Measurements from ENCODE around the gene TPD52L2. TPM values are rescaled to one million over a fixed set of nuclear protein-coding genes. Genes with fewer than 3 reads are reported as not detected.
A peak's percentile ranks its signal among the peaks of the same experiment; 100 is the strongest.

Gene TPD52L2
- total RNA-seq, 2 experiments from 2014 or later: 43.1 to 44.6 TPM

GRCh38 chr20:63846128-63846771, 18.8 kb upstream of the TPD52L2 start:
- DNase-seq (no peak), ATAC-seq (no peak)
- ChIA-PET CTCF (no interaction called here), POLR2A (no interaction called here)
- H3K27ac Mint-ChIP-seq: no peak overlapping the region
- H3K4me1 Mint-ChIP-seq (ENCODE audit: low read depth): peaks cover 16% of the 10 kb centered on the region
- no peaks in the 10 kb centered on the region for H3K36me3 Mint-ChIP-seq (ENCODE audit: low read depth)
- intact Hi-C loops (cut with micrococcal nuclease): no loop called here
- peaks cover 41% of the 10 kb centered on the region for H3K27me3 Mint-ChIP-seq
- no peak for TF ChIP-seq CTCF (IDR thresholded peaks at IDR 0.05)
- no peak overlapping the region for H3K4me3 Mint-ChIP-seq
- H3K9me3 Mint-ChIP-seq: no peaks in the 10 kb centered on the region

DNA sequence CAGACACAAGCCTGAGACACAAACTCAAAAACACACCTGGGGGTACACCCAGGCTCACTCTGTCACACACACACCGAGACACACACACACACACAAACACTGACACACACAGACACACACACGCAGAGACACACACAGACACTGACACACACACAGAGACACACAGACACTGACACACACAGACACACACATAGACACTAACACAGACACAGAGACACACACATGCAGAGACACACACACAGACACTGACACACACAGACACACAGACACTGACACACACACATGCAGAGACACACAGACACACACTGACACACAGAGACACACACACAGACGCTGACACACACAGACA, 18.2 kb upstream of the TPD52L2 start:
- Mint-ChIP-seq H3K36me3 (ENCODE audit: low read depth) (no peaks in the 10 kb centered on the region), H3K4me1 (ENCODE audit: low read depth) (peaks cover 18% of the 10 kb centered on the region), H3K27me3 (peaks cover 43% of the 10 kb centered on the region), H3K9me3 (no peaks in the 10 kb centered on the region), H3K27ac (no peak overlapping the region), H3K4me3 (no peak overlapping the region)
- TF ChIP-seq CTCF (IDR thresholded peaks at IDR 0.05): no peak
- intact Hi-C loops (cut with micrococcal nuclease): no loop called here
- DNase-seq: no peak
- ATAC-seq: no peak
- ChIA-PET CTCF (no interaction called here), POLR2A (no interaction called here)

- ChIA-PET POLR2A (no interaction called here), CTCF (no interaction called here)
- no peak for TF ChIP-seq CTCF (IDR thresholded peaks at IDR 0.05)
- ATAC-seq (peak; percentile 17), DNase-seq (peak; percentile 33)
- no peaks in the 10 kb centered on the region for H3K36me3 Mint-ChIP-seq (ENCODE audit: low read depth)
- no peak overlapping the region for H3K4me3 Mint-ChIP-seq
- peaks cover 42% of the 10 kb centered on the region for H3K27me3 Mint-ChIP-seq
- intact Hi-C loops (cut with micrococcal nuclease): no loop called here
- no peak overlapping the region for H3K27ac Mint-ChIP-seq
- peaks cover 22% of the 10 kb centered on the region for H3K4me1 Mint-ChIP-seq (ENCODE audit: low read depth)
- no peaks in the 10 kb centered on the region for H3K9me3 Mint-ChIP-seq
Measured at GRCh38 chr20:63847237-63848002, 17.6 kb upstream of the TPD52L2 start.

- peaks cover 22% of the 10 kb centered on the region for H3K4me1 Mint-ChIP-seq (ENCODE audit: low read depth)
- no peak overlapping the region for H3K4me3 Mint-ChIP-seq
- intact Hi-C loops (cut with micrococcal nuclease): no loop called here
- no peak for ATAC-seq
- DNase-seq: no peak
- POLR2A ChIA-PET: no interaction called here
- H3K27ac Mint-ChIP-seq: no peak overlapping the region
- H3K36me3 Mint-ChIP-seq (ENCODE audit: low read depth): no peaks in the 10 kb centered on the region
- no peak for TF ChIP-seq CTCF (IDR thresholded peaks at IDR 0.05)
- H3K9me3 Mint-ChIP-seq: no peaks in the 10 kb centered on the region
- peaks cover 40% of the 10 kb centered on the region for H3K27me3 Mint-ChIP-seq
- CTCF ChIA-PET: no interaction called here
Measured at GRCh38 chr20:63848003-63848911, 16.8 kb upstream of the TPD52L2 start.
